ENCODE measurements around the gene DCTN2.

DNA sequence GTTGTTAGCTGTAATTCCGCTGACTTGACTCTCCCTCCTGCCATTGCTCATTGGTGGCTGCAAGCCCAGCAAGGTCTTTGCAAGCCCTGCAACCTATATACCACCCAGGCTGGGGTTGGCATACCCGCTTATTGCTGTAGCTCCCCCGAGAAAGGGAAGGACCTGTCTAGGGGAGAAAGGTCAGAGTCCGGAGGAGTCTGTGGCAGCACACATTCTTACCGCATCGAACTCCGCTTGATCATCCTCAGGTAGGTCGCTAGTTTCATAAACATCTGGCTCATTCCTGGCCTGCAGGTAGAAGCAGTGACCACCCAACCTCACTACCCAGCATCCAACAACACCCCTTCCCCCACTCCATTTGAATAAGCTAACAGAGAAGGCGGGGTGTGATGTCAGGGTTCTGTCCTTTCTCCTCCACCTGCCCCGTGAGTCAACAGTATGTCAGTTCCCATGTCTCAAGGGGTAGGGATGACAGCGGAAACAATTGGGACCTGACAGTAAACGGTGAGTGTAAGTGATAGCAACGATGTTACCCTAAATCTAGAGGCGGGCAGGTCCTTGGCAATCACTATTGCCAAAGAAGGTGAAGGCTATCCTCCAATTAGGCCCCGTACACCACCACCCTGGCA, 1.1 kb downstream of the DCTN2 start:
- TF ChIP-seq CTCF (IDR thresholded peaks at IDR 0.05; ENCODE audit: low read depth, low read length, missing input control) = no peak
- no peak for TF ChIP-seq YY1 (IDR thresholded peaks at IDR 0.05)
- no peak for TF ChIP-seq RAD21 (IDR thresholded peaks at IDR 0.05)
- no peak for TF ChIP-seq JUND (IDR thresholded peaks at IDR 0.05)
